ENCODE results near the gene GRM5.
"Not testable (repeated sequence)": the region's sequence is repeated elsewhere in the genome, so short reads cannot be mapped to it uniquely, and the experiment has no call there.

The GRM5 gene

DNA sequence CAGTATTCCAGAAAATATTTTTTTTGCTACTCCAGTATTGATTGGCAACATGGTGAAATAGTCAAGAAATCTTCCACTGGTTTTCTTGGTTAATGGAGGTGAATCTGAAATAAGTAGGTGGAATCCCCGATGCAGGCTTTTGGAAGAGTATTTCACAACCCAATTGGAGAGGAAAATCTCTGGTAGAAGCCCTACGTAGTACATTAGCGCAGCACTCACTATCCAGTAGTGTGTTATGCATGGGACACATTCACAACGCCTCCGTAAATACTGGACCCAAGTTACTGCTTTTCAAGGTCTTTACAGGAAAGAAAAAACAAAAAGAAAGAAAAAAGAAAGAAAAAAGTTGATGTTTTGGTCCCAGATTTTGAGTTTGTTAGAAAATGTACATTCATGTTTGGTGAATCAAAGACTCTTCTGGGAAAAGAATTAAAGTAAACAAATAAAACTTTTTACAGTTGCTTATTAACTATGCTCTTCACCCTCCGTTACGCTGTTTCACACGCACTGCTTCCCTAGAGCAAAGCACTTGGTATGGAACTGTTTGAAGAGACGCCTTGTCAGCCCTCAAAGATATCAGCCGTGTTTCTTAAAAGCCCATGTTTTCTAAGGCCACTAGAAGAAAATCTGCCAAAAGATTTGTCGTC lies 557.9 kb downstream of the GRM5 start:
- no peak for DNase-seq (ENCODE audit: low spot score)

GRCh38 chr11:88501541-88501940 lies 564.2 kb downstream of the GRM5 start:
- DNase-seq (ENCODE audit: low spot score): no peak

- no peak for DNase-seq (ENCODE audit: low spot score)
These were observed 569.9 kb downstream of the GRM5 start for GRCh38 chr11:88495836-88496235.

- no peak for DNase-seq (ENCODE audit: low spot score)
These were observed 570.9 kb downstream of the GRM5 start for GRCh38 chr11:88494848-88495247.

DNA sequence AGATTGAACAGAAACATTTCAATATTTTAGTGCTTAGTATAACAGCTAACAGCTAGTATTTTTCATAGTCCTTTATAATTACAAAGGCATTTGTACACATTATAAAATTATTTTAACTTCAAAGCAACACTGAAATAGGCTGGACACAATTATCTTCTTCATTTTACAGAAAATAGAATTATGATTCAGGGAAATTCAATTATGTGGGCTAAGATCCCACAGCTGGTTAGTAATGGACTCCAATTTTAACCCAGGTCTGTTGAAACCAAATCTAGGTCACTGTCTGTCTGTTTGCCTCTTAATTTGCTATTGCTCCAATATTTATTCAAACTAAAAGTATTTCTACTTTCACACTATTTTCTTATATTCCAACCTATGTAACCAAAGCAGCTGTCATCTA lies 574.1 kb downstream of the GRM5 start:
- DNase-seq (ENCODE audit: low spot score): peak; percentile 81

- DNase-seq (ENCODE audit: low spot score): no peak
These were observed 576.8 kb downstream of the GRM5 start for GRCh38 chr11:88489030-88489429.

GRCh38 chr11:88487646-88488045 lies 578.1 kb downstream of the GRM5 start:
- no peak for DNase-seq (ENCODE audit: low spot score)

DNA sequence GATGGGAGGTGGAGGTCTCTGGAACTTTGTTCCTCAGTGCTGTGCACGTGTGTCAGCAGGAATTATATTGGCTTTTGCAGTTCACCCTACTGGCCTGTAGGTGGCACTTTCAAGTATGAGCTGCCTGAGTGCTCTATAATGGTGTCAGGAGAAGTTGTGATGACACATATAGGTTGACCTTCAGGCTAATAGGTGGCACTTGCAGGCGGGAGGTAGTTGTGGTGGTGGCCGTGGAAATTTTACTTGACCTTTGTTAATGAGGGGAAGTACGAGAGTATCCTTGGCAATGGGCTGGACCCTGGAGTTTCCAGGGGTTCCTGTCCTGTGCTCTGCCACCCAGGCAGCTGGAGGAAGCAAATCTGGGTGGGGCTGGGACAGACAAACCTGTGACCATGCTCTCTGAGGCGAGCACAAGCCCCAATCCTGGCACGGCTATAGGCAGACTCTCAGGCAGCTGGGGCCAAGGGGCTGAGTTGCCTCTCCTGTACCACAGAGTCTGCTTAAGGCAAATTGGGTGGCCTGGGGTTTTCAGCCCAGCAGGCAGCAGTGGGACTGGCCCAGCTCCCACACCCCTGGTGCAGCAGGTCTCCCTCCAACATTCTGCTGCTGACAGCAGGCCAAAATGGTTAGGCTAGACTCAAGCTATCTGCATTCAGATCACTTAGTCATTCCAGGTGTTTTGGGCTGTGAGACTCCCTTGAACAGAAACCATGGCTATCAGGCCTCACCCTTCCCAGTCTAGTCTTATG lies 580.7 kb downstream of the GRM5 start:
- peak; percentile 61 for DNase-seq (ENCODE audit: low spot score)

GRCh38 chr11:88482871-88483301 lies 582.9 kb downstream of the GRM5 start:
- no peak for DNase-seq (ENCODE audit: low spot score)

DNA sequence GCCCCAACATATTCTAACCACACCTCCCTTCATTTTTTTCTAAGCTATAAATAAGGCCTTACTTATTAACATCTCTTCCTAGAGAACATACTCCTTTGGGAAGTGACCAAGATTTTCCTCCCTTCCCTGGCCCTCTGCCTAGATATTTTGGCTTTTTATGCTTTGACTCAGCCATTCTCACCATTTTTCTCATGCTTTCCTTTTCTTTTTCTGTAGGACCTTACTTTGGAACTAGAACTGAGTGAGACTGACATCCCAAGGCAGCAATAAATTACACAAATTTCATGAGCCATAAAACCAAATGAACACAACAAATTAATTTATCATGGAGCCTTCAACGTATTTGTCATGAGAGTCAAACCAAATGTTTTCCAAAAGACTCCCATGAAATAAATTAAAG lies 585.6 kb downstream of the GRM5 start:
- DNase-seq (ENCODE audit: low spot score): no peak

GRCh38 chr11:88478136-88478815 lies 587.5 kb downstream of the GRM5 start:
- no peak for DNase-seq (ENCODE audit: low spot score)

DNA sequence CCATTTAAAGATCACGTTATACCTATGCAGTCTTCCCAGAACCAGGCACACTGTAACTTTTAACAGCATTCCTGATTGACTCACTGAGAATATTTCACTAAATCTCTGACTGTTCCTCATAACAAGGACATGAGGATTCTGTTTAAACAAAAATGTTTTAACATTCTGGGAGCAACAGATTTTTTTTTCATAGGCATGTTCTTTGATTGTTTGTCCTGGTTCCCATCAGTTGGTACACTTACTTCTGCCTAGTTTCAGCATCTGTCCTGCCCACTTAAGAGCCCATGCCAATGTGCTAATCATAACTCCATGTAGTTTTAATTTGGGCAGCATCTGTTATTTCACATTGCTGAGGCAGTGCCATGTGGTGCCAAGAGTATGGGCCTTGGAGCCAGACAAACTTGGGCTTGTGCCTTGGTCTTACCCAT lies 589.8 kb downstream of the GRM5 start:
- DNase-seq (ENCODE audit: low spot score): no peak

GRCh38 chr11:88474655-88475054 lies 591.1 kb downstream of the GRM5 start:
- no peak for DNase-seq (ENCODE audit: low spot score)

- no peak for DNase-seq (ENCODE audit: low spot score)
These were observed 596.1 kb downstream of the GRM5 start for GRCh38 chr11:88469561-88470225.

GRCh38 chr11:88464528-88464927 lies 601.3 kb downstream of the GRM5 start:
- no peak for DNase-seq (ENCODE audit: low spot score)

DNA sequence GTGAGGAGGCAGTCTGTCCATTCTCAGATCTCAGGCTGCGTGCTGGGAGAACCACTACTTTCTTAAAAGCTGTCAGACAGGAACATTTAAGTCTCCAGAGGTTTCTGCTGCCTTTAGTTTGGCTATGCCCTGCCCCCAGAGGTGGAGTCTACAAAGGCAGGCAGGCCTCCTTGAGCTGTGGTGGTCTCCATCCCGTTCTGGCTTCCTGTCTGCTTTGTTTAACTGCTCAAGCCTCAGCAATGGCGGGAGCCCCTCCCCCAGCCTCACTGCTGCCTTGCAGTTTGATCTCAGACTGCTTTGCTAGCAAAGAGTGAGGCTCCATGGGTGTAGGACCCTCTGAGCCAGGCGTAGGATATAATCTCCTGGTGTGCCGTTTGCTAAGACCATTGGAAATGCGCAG lies 602.5 kb downstream of the GRM5 start:
- DNase-seq (ENCODE audit: low spot score): not testable (repeated sequence)

GRCh38 chr11:88458047-88458446 lies 607.7 kb downstream of the GRM5 start:
- not testable (repeated sequence) for DNase-seq (ENCODE audit: low spot score)

DNA sequence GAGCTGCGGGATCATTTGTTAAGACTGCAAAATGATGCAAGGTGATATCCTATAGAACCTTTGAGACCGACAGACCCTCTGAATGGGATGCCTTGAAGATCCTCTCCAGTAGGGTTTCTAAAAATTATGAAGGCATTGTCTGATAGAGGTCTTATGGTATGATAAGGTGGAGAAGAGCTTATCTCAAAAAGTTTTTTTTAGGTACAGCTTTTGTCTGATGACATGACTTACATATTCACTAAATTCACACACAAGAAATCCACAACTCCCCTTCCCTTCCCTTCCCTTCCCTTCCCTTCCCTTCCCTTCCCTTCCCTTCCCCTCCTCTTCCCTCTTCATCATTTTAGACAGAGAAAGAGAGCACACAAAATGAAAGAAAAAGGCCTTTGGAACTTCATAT lies 609.8 kb downstream of the GRM5 start:
- no peak for DNase-seq (ENCODE audit: low spot score)

DNA sequence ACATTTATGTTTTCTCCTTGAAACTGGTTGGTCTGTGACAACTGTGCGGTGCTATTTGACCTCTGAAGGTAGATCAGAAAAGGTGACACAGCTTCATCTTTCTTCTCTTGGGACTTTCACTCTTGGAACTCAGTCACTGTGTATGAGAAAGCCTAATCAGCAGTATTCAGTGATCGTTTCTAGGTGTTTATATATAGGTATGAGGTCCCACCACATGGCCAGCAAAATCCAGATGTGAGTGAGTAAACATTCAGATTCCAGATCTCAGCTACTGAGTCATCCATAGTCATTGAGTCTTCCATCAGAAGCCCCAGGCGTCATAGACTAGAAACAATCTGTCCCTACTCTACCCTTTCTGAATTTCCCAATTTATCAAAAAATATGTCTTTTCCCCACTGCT lies 610.9 kb downstream of the GRM5 start:
- no peak for DNase-seq (ENCODE audit: low spot score)
